ENCODE data around the gene CARD9. TPM values are rescaled to one million over a fixed set of nuclear protein-coding genes. Genes with fewer than 3 reads are reported as not detected.

Gene CARD9, protein sequence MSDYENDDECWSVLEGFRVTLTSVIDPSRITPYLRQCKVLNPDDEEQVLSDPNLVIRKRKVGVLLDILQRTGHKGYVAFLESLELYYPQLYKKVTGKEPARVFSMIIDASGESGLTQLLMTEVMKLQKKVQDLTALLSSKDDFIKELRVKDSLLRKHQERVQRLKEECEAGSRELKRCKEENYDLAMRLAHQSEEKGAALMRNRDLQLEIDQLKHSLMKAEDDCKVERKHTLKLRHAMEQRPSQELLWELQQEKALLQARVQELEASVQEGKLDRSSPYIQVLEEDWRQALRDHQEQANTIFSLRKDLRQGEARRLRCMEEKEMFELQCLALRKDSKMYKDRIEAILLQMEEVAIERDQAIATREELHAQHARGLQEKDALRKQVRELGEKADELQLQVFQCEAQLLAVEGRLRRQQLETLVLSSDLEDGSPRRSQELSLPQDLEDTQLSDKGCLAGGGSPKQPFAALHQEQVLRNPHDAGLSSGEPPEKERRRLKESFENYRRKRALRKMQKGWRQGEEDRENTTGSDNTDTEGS
- 1 to 10 TPM; 2.5 to 6.9 (median 4.9) TPM for total RNA-seq

DNA sequence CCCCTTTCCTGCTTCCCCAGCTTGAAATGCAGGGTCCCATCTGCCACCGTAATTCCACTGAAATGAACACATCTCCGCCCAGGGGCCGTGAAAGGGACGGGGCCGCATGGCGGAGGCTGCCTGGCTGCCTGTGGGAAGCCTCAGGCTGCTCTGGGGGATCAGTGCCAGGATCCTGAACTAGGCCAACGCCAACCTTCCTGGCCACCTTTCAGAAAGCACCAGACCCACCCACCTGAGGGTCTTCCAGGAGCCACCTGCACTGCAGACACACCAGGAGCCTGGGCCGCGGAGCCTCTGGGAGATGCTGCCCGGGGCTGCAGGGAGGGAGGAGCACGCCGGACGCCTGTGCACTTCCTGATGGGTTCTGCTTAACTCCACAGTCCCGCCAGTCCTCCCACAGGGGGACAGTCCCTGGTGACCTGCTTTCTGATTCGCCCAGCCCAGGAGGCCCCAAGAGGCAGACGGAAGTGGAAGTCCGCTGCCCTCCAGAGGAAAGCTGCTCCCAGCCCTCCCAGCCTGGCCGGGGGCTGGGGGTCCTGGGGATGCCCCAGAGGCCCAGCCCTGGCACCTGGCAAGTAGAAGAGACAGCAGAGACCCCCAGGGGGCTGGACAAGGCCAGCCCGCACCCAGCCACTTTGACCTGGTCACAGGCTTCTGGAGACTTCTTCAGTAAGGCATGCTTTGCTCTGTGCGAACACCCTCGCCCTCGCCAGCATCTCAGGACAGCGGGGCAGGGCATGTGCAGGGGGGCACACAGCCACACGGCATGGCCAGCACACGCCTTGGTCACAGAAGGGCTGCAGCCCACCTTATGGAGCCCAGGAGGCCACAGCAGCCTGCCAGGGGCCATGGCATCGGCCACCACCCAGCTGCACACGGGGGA is at the start of gene CARD9:
TSS of gene CARD9 (minus strand) at position 370 of the 883 bp plus-strand sequence. CDS start 1,591 bp downstream, outside the sequence.
- TF ChIP-seq, protein P1, sequence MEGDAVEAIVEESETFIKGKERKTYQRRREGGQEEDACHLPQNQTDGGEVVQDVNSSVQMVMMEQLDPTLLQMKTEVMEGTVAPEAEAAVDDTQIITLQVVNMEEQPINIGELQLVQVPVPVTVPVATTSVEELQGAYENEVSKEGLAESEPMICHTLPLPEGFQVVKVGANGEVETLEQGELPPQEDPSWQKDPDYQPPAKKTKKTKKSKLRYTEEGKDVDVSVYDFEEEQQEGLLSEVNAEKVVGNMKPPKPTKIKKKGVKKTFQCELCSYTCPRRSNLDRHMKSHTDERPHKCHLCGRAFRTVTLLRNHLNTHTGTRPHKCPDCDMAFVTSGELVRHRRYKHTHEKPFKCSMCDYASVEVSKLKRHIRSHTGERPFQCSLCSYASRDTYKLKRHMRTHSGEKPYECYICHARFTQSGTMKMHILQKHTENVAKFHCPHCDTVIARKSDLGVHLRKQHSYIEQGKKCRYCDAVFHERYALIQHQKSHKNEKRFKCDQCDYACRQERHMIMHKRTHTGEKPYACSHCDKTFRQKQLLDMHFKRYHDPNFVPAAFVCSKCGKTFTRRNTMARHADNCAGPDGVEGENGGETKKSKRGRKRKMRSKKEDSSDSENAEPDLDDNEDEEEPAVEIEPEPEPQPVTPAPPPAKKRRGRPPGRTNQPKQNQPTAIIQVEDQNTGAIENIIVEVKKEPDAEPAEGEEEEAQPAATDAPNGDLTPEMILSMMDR (IDR thresholded peaks at IDR 0.05) = no peak
- no peak for ATAC-seq (ENCODE audit: low FRiP score)
- DNase-seq (ENCODE audit: low spot score) = no peak

DNA sequence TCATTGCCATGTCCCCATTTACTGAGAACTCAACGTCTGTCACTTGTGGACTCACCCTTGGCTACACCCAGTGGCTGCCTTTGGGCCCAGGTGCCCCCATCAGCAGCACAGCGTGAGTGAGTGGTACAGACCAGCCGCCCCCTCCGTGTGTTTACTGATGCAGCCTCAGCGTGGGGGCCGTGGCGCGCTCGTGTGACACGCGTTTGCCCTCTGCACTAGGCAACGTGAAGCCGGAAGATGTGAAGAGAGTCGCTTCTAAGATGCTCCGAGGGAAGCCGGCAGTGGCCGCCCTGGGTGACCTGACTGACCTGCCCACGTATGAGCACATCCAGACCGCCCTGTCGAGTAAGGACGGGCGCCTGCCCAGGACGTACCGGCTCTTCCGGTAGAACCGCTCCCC is 49.4 kb upstream of the CARD9 start:
- TF ChIP-seq, protein P1 (IDR thresholded peaks at IDR 0.05) = no peak
- no peak for ATAC-seq (ENCODE audit: low FRiP score)

DNA sequence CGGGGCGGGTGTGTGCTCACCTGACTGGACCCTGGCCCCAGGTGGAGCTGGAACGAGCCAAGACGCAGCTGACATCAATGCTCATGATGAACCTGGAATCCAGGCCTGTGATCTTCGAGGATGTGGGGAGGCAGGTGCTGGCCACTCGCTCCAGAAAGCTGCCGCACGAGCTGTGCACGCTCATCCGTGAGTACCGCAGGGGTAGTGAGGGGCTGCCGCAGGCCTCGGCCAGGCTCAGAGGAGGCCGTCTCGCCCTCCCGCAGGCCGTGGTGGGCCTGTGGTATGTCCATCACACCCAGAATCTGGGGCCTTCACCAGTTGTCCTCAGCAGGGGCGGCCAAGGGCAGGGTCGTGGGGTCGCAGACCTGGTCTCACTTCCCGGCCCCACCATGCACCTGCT is 48.3 kb upstream of the CARD9 start:
- TF ChIP-seq, protein P1 (IDR thresholded peaks at IDR 0.05) = no peak
- no peak for DNase-seq (ENCODE audit: low spot score)
- no peak for ATAC-seq (ENCODE audit: low FRiP score)

More for the DNA sequence above, 49.4 kb upstream of the CARD9 start:
- no peak for DNase-seq (ENCODE audit: low spot score)

DNA sequence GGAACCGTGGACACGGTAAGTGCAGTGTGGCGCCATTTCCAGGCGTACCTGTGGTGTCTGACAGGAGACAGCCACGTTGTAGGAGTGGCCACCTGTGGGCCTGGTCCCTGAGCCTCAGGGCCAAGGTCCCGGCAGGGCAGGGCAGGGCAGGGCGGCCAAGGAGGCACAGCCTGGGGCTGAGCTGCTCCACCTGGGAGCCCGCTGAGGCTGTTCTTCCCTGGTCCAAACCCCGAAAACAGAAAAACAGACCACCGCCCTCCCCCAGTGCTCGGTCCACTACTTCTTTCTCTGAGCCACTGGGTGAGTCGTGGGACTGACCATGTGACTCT is 45.6 kb upstream of the CARD9 start:
- ATAC-seq (ENCODE audit: low FRiP score) = no peak
- TF ChIP-seq, protein P1 (IDR thresholded peaks at IDR 0.05) = no peak

DNA sequence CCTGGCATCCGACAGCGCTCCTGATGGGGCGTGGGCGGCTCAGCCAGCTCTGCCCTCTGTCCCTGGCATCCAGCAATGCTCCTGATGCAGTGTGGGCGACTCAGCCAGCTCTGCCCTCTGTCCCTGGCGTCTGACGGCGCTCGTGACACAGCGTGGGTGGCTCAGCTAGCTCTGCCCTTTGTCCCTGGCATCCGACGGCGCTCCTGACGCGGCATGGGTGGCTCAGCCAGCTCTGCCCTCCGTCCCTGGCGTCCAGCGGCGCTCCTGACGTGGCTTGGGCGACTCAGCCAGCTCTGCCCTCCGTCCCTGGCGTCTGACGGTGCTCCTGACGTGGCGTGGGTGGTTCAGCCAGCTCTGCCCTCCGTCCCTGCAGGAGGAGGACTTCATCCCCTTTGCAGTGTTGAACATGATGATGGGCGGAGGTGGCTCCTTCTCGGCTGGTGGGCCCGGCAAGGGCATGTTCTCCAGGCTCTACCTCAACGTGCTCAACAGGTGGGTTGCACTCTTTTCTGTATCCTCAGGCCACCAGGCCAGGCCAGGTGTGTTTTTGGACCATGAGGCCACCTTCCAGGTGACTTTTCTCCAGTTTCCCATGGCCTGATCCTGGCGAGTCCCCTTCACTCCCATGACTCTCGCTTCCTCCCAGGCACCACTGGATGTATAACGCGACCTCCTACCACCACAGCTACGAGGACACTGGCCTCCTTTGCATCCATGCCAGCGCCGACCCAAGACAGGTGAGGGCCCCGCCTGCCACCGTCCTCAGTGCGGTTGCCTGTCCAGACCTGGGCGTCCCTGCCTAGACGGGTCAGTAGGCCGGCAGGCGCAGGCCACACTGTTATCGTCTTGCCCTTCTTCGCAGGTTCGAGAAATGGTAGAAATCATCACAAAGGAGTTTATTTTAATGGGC is 45.0 kb upstream of the CARD9 start:
- DNase-seq (ENCODE audit: low spot score) = no peak
- no peak for ATAC-seq (ENCODE audit: low FRiP score)
- TF ChIP-seq, protein P1 (IDR thresholded peaks at IDR 0.05) = no peak

More for the DNA sequence above, 45.6 kb upstream of the CARD9 start:
- no peak for DNase-seq (ENCODE audit: low spot score)

DNA sequence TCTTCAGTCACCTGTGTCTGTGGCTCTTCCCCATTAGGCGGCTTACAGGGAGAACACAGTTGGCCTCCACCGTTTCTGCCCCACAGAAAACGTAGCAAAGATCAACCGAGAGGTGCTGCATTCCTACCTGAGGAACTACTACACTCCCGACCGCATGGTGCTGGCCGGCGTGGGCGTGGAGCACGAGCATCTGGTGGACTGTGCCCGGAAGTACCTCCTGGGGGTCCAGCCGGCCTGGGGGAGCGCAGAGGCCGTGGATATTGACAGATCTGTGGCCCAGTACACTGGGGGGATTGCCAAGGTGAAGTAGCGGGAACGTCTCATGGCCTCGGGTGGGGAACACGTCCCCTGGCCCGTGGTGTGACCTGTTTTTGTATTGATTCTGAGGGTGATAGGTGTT is 43.4 kb upstream of the CARD9 start:
- ATAC-seq (ENCODE audit: low FRiP score) = no peak
- TF ChIP-seq, protein P1 (IDR thresholded peaks at IDR 0.05) = no peak

More for the DNA sequence above, 43.4 kb upstream of the CARD9 start:
- no peak for DNase-seq (ENCODE audit: low spot score)
